Coronary artery (tissue), 2 donors: ENCODE results near the gene ACYP2.

Experiments
- DNase-seq: peaks from one replicate; pipeline ENCODE4 v3.0.0-alpha.2; 2017; ENCODE audit warnings: low spot score
- H3K27ac ChIP-seq, 2 donors: fragments of 200-600 bp; sonication (generic); one replicate each; pipeline ENCODE4 v1.5.1; 2016 to 2019
- H3K4me3 ChIP-seq: fragments of 200-600 bp; sonication (generic); 2 replicates; pipeline ENCODE4 v1.5.1; 2016; ENCODE audit warnings: mild to moderate bottlenecking, moderate library complexity
- CTCF ChIP-seq: fragments of 200-600 bp; sonication (generic); IDR thresholded peaks from one replicate; pipeline ENCODE4 v1.5.1; 2019; ENCODE audit warnings: antibody characterized with exemption

ACYP2 gene

GRCh38 chr2:54204476-54204875 lies 89.1 kb downstream of the ACYP2 start:
- TF ChIP-seq CTCF: no peak
- Histone ChIP-seq H3K27ac (no peak overlapping the region), H3K4me3 (no peak overlapping the region)
- DNase-seq: no peak

DNA sequence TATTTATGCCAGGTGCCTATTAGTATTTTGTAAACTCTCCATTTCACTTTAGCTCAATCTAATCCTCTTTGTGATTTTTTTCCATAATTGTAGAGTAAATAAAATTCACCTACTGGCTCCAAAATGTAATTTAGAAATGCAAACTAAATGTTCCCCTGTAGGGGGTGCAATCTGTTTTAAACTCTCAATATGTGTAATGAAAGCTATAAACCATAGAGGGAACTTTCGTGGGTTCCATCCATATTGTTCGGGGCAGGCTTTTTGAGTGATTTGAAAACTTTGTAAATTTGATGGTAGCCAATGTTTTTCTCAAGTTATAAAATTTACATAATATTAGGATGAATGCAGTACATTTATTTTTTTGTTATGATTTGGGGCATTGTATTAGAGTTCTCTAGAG lies 91.2 kb downstream of the ACYP2 start:
- peak; percentile 64 for TF ChIP-seq CTCF
- H3K27ac ChIP-seq: no peak overlapping the region
- DNase-seq: no peak
- no peak overlapping the region for H3K4me3 ChIP-seq

GRCh38 chr2:54207666-54208195 lies 92.3 kb downstream of the ACYP2 start:
- peak overlapping the region in 1 of 2 donors; percentile 31 for H3K27ac ChIP-seq

DNA sequence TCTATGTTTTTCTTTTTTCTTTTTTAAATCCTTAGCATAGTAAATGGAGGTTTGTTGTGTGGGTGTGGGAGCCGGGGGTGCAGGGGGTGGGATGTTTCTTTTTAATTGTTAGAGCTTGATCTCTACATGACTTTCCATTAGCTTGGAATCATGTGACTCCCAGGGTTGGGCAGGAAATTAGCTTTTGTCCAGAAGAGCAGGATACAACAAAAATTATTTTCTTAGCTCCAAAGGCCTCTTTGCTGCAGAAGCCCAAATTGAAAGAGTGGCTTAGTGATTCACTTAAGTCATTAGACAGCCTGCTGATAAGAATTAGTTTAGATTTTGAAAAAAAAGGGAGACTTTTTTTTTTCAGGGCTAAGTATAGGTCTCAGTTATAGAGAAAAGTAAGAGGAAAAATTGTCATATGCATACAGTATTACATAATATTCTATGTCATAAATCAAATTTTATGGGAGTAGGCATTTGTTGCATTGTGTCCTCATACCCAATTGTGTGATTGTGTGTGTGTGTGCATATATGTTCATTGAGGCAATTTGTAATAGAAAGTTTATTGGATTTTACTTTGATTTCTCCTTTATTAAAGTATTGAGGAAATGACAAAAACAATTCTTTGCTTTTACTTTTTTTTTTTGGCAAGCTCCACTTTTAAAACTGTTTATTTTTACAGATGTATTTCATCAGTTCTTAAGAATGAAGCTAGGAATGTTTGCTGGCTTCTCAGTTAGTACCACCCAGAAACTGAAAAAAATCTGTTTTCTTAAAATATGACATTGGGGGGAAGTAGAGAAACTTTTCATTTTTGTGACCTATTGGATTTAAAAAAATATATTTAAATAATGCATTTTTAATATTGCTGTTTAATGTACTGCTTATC lies 93.2 kb downstream of the ACYP2 start:
- no peak for TF ChIP-seq CTCF
- DNase-seq: no peak
- Histone ChIP-seq H3K27ac (peak overlapping the region; percentile 10 to 42), H3K4me3 (no peak overlapping the region)

More at GRCh38 chr2:54207666-54208195, 92.3 kb downstream of the ACYP2 start:
- no peak for DNase-seq
- H3K4me3 ChIP-seq: no peak overlapping the region
- no peak for TF ChIP-seq CTCF

GRCh38 chr2:54209379-54209778 lies 94.0 kb downstream of the ACYP2 start:
- H3K27ac ChIP-seq: peak overlapping the region; percentile 10 to 11
- no peak for TF ChIP-seq CTCF
- no peak for DNase-seq
- H3K4me3 ChIP-seq: no peak overlapping the region

- no peak for TF ChIP-seq CTCF
- Histone ChIP-seq H3K27ac (peak overlapping the region in 1 of 2 donors; percentile 6), H3K4me3 (no peak overlapping the region)
- DNase-seq: no peak
Observed at GRCh38 chr2:54212456-54212855, 97.0 kb downstream of the ACYP2 start.

DNA sequence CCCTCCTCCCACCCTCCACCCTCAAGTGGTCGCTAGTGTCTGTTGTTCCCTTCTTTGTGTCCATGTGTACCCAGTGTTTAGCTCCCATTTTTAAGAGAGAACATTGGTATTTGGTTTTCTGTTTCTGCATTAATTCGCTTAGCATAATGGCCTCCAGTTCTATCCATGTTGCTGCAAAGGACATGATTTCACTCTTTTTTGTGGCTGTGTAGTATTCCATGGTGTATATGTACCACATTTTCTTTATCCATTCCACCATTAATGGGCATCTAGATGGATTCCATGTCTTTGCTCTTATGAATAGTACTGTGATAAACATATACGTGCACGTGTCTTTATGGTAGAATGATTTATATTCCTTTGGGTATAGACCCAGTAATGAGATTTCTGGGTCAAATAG lies 97.7 kb downstream of the ACYP2 start:
- Histone ChIP-seq H3K27ac (no peak overlapping the region), H3K4me3 (no peak overlapping the region)
- no peak for TF ChIP-seq CTCF
- DNase-seq: no peak
